Adrenal gland (tissue), 12 donors: ENCODE measurements around the gene C10orf90. TPM values are rescaled to one million over a fixed set of nuclear protein-coding genes. Genes with fewer than 3 reads are reported as not detected.

ENCODE experiments used
- DNase-seq, 7 donors: peaks; one replicate each; pipeline ENCODE4 v3.0.0-alpha.2; 2019 to 2020
- H3K27ac ChIP-seq, 5 donors: fragments of 200-600 bp; sonication (generic) in 4 of 5; 1 replicate in 3 of 5; 2 replicates in 2 of 5; pipeline versions ENCODE4 v1.5.1 to v1.8.0; 2016 to 2020; ENCODE audit warnings: mild to moderate bottlenecking in 1 of 5
- H3K27me3 ChIP-seq: fragments of 200-600 bp; 2 replicates; pipeline ENCODE4 v1.8.0; 2021
- H3K36me3 ChIP-seq, 2 donors: fragments of 200-600 bp; replicated peaks in 1 of 2; 1 replicate in 1 of 2; 2 replicates in 1 of 2; pipeline versions ENCODE4 v1.5.1 to v1.8.0; 2018 to 2022
- H3K4me1 ChIP-seq, 2 donors: fragments of 200-600 bp; replicated peaks in 1 of 2; 1 replicate in 1 of 2; 2 replicates in 1 of 2; pipeline versions ENCODE4 v1.5.1 to v1.8.0; 2018 to 2021
- H3K4me3 ChIP-seq, 4 donors: fragments of 200-600 bp; sonication (generic) in 3 of 4; one replicate each; pipeline ENCODE4 v1.5.1; 2016 to 2018
- H3K9me3 ChIP-seq, 3 donors: fragments of 200-600 bp; sonication (generic) in 1 of 3; replicated peaks in 1 of 3; 1 replicate in 2 of 3; 2 replicates in 1 of 3; pipeline versions ENCODE4 v1.5.1 to v1.8.0; 2016 to 2021
- POLR2A ChIP-seq, 2 donors: fragments of 450-650 bp; IDR thresholded peaks; one replicate each; pipeline ENCODE4 v1.6.1; 2017; ENCODE audit warnings: antibody characterized with exemption in 2 of 2, mild to moderate bottlenecking in 2 of 2, moderate library complexity in 1 of 2
- WGBS, 4 donors: extraction: QIAGEN DNeasy Blood & Tissue Kit in 2 of 4; methylation state at CpG; one replicate each; pipeline versions ENCODE4 v1.1.5 to v1.1.7; 2013 to 2017; 5-methylcytosine and 5-hydroxymethylcytosine counted together
- intact Hi-C, 2 donors: fragments of 100-400 bp; cut with DNase I; formaldehyde crosslinking; loops; one replicate each; pipeline versions ENCODE4 v1.14.1 to v1.15.0; 2022 to 2023
- polyA plus RNA-seq, 3 donors: library from polyadenylated mRNA; stranded (reverse); fragments of 200-250 nt in 2 of 3; fragments of 350-450 nt in 1 of 3; fragmentation: Illumina TruSeq in 1 of 3; extraction: RNeasy Lipid Tissue Mini Kit (QIAGEN cat#74804) in 1 of 3; gene quantifications; one replicate each; pipeline ENCODE4 v1.2.3, GENCODE V29; 2013 to 2014
- total RNA-seq, 9 donors: library from RNA; depleted of rRNA in 4 of 9; stranded (reverse); fragments of >200 nt in 4 of 9; fragments of 120-200 nt in 1 of 9; fragmentation: NEBNext Ultra II Directional in 1 of 9; extraction: Animal tissue kit (Norgen Biotek cat#: 25700) in 1 of 9; gene quantifications; one replicate each; pipeline versions ENCODE4 v1.1.0 to v1.2.4, GENCODE V29; 2013 to 2023
- TF ChIP-seq, protein P1 (sequence below), 6 experiments: fragments of 450-650 bp in 4 of 6; fragments of 200-600 bp in 2 of 6; sonication (generic) in 1 of 6; IDR thresholded peaks; 1 replicate in 5 of 6; 2 replicates in 1 of 6; pipeline versions ENCODE4 v1.5.1 to v1.8.0; 2016 to 2021; ENCODE audit warnings: antibody characterized with exemption in 6 of 6, mild to moderate bottlenecking in 2 of 6, moderate library complexity in 1 of 6
- donor health status: healthy with polysubstance abuse.
- donor health status: Bipolar disorder and iron deficiency.
- donor health status: DM: yes; HTN: yes; CAD: no.
- donor health status: DM: no; HTN: no; CAD: no.
- donor health status: DM: no; HTN: no; CAD: no.
- donor health status: DM: yes; HTN: yes; CAD: no.

Gene C10orf90
- total and polyA plus RNA-seq, 12 donors: 0.10 to 0.18 TPM; not detected in 10

DNA sequence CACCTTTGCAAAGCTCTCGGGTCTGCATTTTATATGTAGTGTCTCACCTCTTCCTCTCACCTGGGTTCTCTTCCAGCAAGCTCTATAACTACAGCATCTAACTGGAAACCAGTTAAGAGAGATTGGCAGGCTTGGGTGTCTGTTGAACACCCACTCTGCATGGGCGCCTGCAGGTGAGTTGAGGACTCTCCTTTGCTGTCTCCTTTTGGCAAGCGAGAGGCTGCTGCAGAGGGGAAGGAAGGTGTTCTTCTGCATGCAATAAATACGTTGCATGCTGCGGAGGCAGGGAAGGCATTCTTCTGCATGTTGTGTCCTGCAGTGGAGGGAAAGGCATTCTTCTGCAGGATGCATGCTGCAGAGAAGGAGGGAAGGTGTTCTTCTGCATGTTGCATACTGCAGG lies 200.8 kb downstream of the C10orf90 start:
- Histone ChIP-seq H3K4me3 (no peak overlapping the region), H3K27ac (no peak overlapping the region), H3K27me3 (no peaks in the 10 kb centered on the region), H3K9me3 (no peaks in the 10 kb centered on the region), H3K36me3 (no peaks in the 10 kb centered on the region), H3K4me1 (no peaks in the 10 kb centered on the region)
- intact Hi-C loops: no loop called here
- no peak for DNase-seq
- WGBS, 4 donors: 70 to 82% (median 74%) methylated on average over 5 of the region's 5 CpGs
- no peak for TF ChIP-seq POLR2A (IDR thresholded peaks at IDR 0.05)
- TF ChIP-seq, protein P1, sequence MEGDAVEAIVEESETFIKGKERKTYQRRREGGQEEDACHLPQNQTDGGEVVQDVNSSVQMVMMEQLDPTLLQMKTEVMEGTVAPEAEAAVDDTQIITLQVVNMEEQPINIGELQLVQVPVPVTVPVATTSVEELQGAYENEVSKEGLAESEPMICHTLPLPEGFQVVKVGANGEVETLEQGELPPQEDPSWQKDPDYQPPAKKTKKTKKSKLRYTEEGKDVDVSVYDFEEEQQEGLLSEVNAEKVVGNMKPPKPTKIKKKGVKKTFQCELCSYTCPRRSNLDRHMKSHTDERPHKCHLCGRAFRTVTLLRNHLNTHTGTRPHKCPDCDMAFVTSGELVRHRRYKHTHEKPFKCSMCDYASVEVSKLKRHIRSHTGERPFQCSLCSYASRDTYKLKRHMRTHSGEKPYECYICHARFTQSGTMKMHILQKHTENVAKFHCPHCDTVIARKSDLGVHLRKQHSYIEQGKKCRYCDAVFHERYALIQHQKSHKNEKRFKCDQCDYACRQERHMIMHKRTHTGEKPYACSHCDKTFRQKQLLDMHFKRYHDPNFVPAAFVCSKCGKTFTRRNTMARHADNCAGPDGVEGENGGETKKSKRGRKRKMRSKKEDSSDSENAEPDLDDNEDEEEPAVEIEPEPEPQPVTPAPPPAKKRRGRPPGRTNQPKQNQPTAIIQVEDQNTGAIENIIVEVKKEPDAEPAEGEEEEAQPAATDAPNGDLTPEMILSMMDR (IDR thresholded peaks at IDR 0.05): no peak

DNA sequence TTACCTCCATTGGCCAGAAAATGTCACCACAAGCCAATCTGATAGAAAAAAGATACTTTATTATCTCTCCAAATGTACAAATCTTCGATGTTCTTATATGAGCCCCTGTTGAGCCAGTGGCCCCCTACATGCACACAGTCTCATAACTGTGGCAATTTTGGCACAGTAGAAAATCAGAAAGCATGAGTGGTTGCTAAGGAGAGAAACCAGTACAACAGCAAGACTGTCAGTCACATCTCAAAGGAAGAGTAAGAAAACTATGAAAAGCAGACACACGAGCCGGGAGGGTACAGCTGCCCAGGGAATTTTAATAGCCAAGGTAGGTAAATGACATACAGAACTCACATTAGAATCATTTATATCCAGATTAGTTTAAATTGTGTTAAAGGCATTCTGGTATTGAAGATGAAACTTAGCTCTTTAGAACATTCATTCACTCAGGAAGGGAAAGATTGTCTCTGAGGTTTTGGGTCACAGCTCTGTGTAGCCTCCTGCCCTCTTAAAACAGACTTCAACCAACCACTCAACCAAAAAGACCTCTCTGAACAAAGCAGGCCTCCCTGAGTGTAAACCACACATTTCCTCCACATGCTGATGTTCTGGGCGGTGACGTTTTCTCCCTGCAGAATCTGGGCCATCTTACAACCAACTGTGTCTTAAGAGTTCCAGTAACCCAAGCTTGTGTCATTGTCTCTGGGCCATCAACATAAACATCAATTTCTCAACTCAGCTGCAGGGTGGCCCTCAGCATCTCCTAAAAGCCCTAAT lies 201.4 kb downstream of the C10orf90 start:
- Histone ChIP-seq H3K36me3 (no peaks in the 10 kb centered on the region), H3K27ac (no peak overlapping the region), H3K27me3 (no peaks in the 10 kb centered on the region), H3K4me3 (no peak overlapping the region), H3K4me1 (no peaks in the 10 kb centered on the region), H3K9me3 (no peaks in the 10 kb centered on the region)
- WGBS, 4 donors: 75 to 78% (median 75%) methylated on average over 5 of the region's 5 CpGs
- no peak for TF ChIP-seq POLR2A (IDR thresholded peaks at IDR 0.05)
- TF ChIP-seq, protein P1 (IDR thresholded peaks at IDR 0.05): no peak
- no peak for DNase-seq
- intact Hi-C loops: no loop called here

DNA sequence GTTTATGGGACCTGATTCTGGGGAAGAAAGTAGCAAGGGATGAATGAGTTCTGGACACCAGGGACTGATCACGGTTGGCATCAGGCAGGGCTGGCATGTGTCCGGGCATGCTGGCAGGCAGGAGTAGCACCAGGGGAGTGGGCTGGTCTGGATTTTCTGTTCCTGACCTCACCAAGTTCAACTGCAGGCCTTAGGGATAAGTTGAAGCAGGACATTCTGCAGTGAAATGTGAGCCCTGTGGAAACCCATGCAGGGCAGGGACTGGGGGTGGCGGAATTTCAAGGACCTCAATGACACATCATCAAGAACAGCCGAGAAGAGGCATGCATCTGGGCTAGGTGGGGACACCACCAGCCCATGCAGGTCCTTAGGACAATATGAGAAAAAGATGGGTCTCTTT lies 202.0 kb downstream of the C10orf90 start:
- 60 to 85% (median 78%) methylated on average over 4 of the region's 4 CpGs for WGBS, 4 donors
- H3K27ac ChIP-seq: no peak overlapping the region
- TF ChIP-seq, protein P1 (IDR thresholded peaks at IDR 0.05): no peak
- H3K4me1 ChIP-seq: no peaks in the 10 kb centered on the region
- no peaks in the 10 kb centered on the region for H3K36me3 ChIP-seq
- no peaks in the 10 kb centered on the region for H3K27me3 ChIP-seq
- no peaks in the 10 kb centered on the region for H3K9me3 ChIP-seq
- no peak for DNase-seq
- no peak overlapping the region for H3K4me3 ChIP-seq
- intact Hi-C loops: no loop called here

DNA sequence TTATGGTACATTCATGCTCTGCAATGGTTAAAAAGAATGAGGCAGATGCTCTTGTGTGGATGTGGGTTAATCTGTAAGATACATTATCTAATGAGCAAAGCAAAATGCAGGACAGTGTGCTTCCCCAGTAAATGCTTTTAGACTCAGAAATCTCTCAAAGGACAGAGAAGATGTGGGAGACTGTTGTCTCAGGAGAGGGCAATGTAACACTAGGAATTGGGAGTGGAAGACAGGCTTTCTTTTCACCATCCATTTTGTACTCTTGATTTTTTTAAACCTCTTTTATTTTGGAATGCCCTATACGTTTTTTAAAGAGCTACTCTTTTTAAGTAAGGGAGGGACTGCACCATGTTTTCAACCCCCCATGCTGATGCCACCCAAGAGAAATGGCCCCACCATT lies 204.7 kb downstream of the C10orf90 start:
- Histone ChIP-seq H3K4me3 (no peak overlapping the region), H3K27me3 (no peaks in the 10 kb centered on the region), H3K36me3 (no peaks in the 10 kb centered on the region), H3K4me1 (no peaks in the 10 kb centered on the region), H3K27ac (no peak overlapping the region), H3K9me3 (no peaks in the 10 kb centered on the region)
- TF ChIP-seq, protein P1 (IDR thresholded peaks at IDR 0.05): no peak
- no peak for TF ChIP-seq POLR2A (IDR thresholded peaks at IDR 0.05)
- no peak for DNase-seq
- intact Hi-C loops: no loop called here
- WGBS, 4 donors: 19 to 35% (median 28%) methylated on average over 1 of the region's 1 CpG
